WTC11 (cell line): Measurements from ENCODE around the gene LTA4H.

Source experiments
- CBFB ChIP-seq: sonication (generic); formaldehyde crosslinking; IDR thresholded peaks from 2 replicates; pipeline ENCODE4 v1.8.1; 2022; ENCODE audit warnings: mild to moderate bottlenecking, low read depth, missing genetic modification reagents
- CREB1 ChIP-seq: sonication (generic); formaldehyde crosslinking; IDR thresholded peaks from 2 replicates; pipeline ENCODE4 v1.8.0; 2023; ENCODE audit warnings: mild to moderate bottlenecking, missing genetic modification reagents
- CREM ChIP-seq: sonication (generic); formaldehyde crosslinking; IDR thresholded peaks from 2 replicates; pipeline ENCODE4 v1.8.1; 2022; ENCODE audit warnings: mild to moderate bottlenecking, missing genetic modification reagents, moderate library complexity
- ETV6 ChIP-seq: sonication (generic); formaldehyde crosslinking; IDR thresholded peaks from 2 replicates; pipeline ENCODE4 v1.8.1; 2022; ENCODE audit warnings: mild to moderate bottlenecking, missing genetic modification reagents
- FOXP1 ChIP-seq: sonication (generic); formaldehyde crosslinking; IDR thresholded peaks from 2 replicates; pipeline ENCODE4 v1.8.0; 2022; ENCODE audit warnings: missing genetic modification reagents, mild to moderate bottlenecking, moderate library complexity, borderline replicate concordance
- MAX ChIP-seq: sonication (generic); formaldehyde crosslinking; IDR thresholded peaks from 2 replicates; pipeline ENCODE4 v1.8.0; 2022; ENCODE audit warnings: mild to moderate bottlenecking, missing genetic modification reagents
- NFYB ChIP-seq: sonication (generic); formaldehyde crosslinking; conservative IDR thresholded peaks from 2 replicates; pipeline ENCODE4 v1.8.0; 2022; ENCODE audit warnings: low read depth, missing genetic modification reagents
- TEAD4 ChIP-seq: sonication (generic); formaldehyde crosslinking; IDR thresholded peaks from 2 replicates; pipeline ENCODE4 v1.8.0; 2022; ENCODE audit warnings: mild to moderate bottlenecking, missing genetic modification reagents
- ZNF232 ChIP-seq: sonication (generic); formaldehyde crosslinking; IDR thresholded peaks from 2 replicates; pipeline ENCODE4 v1.8.0; 2022; ENCODE audit warnings: mild to moderate bottlenecking, missing genetic modification reagents
- ZNF317 ChIP-seq: sonication (generic); formaldehyde crosslinking; IDR thresholded peaks from 2 replicates; pipeline ENCODE4 v1.8.1; 2023; ENCODE audit warnings: low read depth, mild to moderate bottlenecking, moderate library complexity, missing genetic modification reagents, borderline replicate concordance
- TF ChIP-seq, protein P1 (sequence below): fragments of 200-600 bp; IDR thresholded peaks from 2 replicates; pipeline ENCODE4 v1.8.0; 2022; ENCODE audit warnings: antibody characterized with exemption
- TF ChIP-seq, protein P2 (sequence below): sonication (generic); formaldehyde crosslinking; IDR thresholded peaks from 2 replicates; pipeline ENCODE4 v1.8.0; 2022; ENCODE audit warnings: mild to moderate bottlenecking, missing genetic modification reagents

DNA sequence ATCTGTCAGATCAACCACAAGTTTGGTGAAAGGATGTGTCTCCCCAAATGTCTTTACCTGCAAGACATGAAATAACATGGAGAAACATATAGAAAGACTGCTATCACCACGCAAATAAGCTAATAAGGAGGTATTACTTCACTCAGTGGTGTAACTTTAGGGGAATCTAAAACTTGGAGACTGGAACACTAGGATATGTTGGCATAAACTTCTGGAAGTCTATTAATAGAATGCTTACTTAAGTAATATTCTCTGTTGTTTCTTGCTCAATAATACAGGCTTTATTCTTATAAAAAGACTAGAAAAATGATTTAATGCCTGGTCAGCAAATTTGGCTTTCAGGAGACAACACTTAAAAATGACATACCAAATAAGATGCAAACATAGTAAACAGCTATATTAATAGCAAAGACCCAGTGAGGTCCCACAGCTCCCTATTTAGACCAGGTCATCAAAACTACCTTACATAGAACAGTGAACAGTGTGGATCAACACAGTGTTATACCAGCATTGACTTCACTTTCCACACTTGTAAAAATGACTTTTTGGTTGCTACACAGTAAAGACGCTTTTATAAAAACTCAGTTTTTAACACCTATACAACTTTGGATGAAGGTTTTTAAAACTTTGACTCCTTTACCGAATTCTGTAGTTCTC, 20.3 kb downstream of the LTA4H start:
- TF ChIP-seq CREB1 (CRISPR knock-in tag) (no peak), NFYB (CRISPR knock-in tag) (no peak), MAX (CRISPR knock-in tag) (no peak), CBFB (no peak), ZNF317 (CRISPR knock-in tag) (no peak), TEAD4 (CRISPR knock-in tag) (no peak), FOXP1 (no peak), ZNF232 (no peak), ETV6 (CRISPR knock-in tag) (no peak), CREM (no peak)
- TF ChIP-seq, protein P1, sequence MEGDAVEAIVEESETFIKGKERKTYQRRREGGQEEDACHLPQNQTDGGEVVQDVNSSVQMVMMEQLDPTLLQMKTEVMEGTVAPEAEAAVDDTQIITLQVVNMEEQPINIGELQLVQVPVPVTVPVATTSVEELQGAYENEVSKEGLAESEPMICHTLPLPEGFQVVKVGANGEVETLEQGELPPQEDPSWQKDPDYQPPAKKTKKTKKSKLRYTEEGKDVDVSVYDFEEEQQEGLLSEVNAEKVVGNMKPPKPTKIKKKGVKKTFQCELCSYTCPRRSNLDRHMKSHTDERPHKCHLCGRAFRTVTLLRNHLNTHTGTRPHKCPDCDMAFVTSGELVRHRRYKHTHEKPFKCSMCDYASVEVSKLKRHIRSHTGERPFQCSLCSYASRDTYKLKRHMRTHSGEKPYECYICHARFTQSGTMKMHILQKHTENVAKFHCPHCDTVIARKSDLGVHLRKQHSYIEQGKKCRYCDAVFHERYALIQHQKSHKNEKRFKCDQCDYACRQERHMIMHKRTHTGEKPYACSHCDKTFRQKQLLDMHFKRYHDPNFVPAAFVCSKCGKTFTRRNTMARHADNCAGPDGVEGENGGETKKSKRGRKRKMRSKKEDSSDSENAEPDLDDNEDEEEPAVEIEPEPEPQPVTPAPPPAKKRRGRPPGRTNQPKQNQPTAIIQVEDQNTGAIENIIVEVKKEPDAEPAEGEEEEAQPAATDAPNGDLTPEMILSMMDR: no peak
- TF ChIP-seq, protein P2, sequence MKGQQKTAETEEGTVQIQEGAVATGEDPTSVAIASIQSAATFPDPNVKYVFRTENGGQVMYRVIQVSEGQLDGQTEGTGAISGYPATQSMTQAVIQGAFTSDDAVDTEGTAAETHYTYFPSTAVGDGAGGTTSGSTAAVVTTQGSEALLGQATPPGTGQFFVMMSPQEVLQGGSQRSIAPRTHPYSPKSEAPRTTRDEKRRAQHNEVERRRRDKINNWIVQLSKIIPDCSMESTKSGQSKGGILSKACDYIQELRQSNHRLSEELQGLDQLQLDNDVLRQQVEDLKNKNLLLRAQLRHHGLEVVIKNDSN (CRISPR knock-in tag): no peak
